Vagina (tissue), 2 donors: ENCODE data around the gene GPM6B.
"Not testable (repeated sequence)": the region's sequence is repeated elsewhere in the genome, so short reads cannot be mapped to it uniquely, and the experiment has no call there.

Source experiments
- CTCF ChIP-seq, 3 experiments: fragments of 450-650 bp in 2 of 3; fragments of 200-600 bp in 1 of 3; sonication (generic) in 1 of 3; IDR thresholded peaks; one replicate each; pipeline ENCODE4 v1.5.1; 2017 to 2019; ENCODE audit warnings: antibody characterized with exemption in 3 of 3, mild to moderate bottlenecking in 2 of 3, moderate library complexity in 2 of 3
- POLR2A ChIP-seq, 2 donors: fragments of 450-650 bp; IDR thresholded peaks; one replicate each; pipeline ENCODE4 v1.6.1; 2017; ENCODE audit warnings: antibody characterized with exemption in 2 of 2, mild to moderate bottlenecking in 2 of 2, moderate library complexity in 2 of 2

DNA sequence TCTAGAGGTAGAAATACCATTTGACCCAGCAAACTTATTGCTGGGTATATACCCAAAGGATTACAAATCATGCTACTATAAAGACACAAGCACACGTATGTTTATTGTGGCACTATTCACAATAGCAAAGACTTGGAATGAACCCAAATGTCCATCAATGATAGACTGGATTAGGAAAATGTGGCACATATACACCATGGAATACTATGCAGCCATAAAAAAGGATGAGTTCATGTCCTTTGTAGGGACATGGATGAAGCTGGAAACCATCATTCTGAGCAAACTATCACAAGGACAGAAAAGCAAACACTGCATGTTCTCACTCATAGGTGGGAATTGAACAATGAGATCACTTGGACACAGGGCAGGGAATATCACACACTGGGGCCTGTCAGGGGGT lies 86.4 kb downstream of the GPM6B start:
- not testable (repeated sequence) for TF ChIP-seq CTCF, POLR2A (IDR thresholded peaks at IDR 0.05)
